HepG2 (cell line): ENCODE measurements around the gene ERP44. TPM values are rescaled to one million over a fixed set of nuclear protein-coding genes. Genes with fewer than 3 reads are reported as not detected.
A peak's percentile ranks its signal among the peaks of the same experiment; 100 is the strongest.

ENCODE experiments used
- ATAC-seq: fragments of 200-7000 bp; cut with Tn5 transposase; 3 replicates; pipeline ENCODE4 v1.9.1; 2020; ENCODE audit warnings: mild to moderate bottlenecking, moderate library complexity
- BruUV-seq: library from RNA; stranded (reverse); fragments of 400-500 nt; replicated peaks from 2 replicates; lab custom pipeline; 2021; lab: Mats Ljungman, UMichigan
- CTCF ChIA-PET: fragments of 300-600 bp; formaldehyde crosslinking; extraction: SDS; loops from one replicate; lab custom pipeline; 2021; ENCODE audit warnings: low total read pairs, inconsistent platforms, low intra/inter-chr PET ratio; lab: Yijun Ruan, JAX
- POLR2A ChIA-PET: fragments of 350-600 bp; sonication (Branson Sonifier 250); formaldehyde crosslinking; loops from one replicate; lab custom pipeline; 2020; ENCODE audit warnings: antibody characterized with exemption, inconsistent platforms; lab: Yijun Ruan, JAX
- DNase-seq: peaks from one replicate; pipeline ENCODE4 v3.0.0-alpha.2; 2015; ENCODE audit warnings: low spot score
- FAIRE-seq: peaks from 3 replicates; lab custom pipeline; 2011; peaks lifted over from hg19 to GRCh38; lab: Jason Lieb, UNC
- H2AFZ ChIP-seq: one replicate; pipeline ENCODE4 v1.6.1; 2011; ENCODE audit warnings: low read length, inconsistent platforms
- H3K27ac ChIP-seq: fragments of 300-600 bp; 3 replicates; pipeline ENCODE4 v1.8.0; 2011; ENCODE audit warnings: mixed run types, mild to moderate bottlenecking, mixed read lengths, low read length, inconsistent platforms; ENCODE audit not compliant: insufficient read depth; ENCODE audit errors: extremely low read length
- H3K27me3 ChIP-seq, 2 experiments: fragments of 200-600 bp in 1 of 2; 2 replicates in 1 of 2; 3 replicates in 1 of 2; pipeline versions ENCODE4 v1.6.0 to v1.8.0; 2011; ENCODE audit warnings: low read length in 2 of 2, mild to moderate bottlenecking in 2 of 2, moderate library complexity in 2 of 2, inconsistent platforms in 1 of 2; ENCODE audit not compliant: insufficient read depth in 2 of 2, control insufficient read depth in 1 of 2
- H3K36me3 ChIP-seq, 2 experiments: fragments of 200-600 bp in 1 of 2; replicated peaks in 1 of 2; 2 replicates in 1 of 2; 3 replicates in 1 of 2; pipeline versions ENCODE4 v1.5.1 to v1.8.0; 2011; ENCODE audit warnings: low read length in 2 of 2, inconsistent platforms in 1 of 2; ENCODE audit not compliant: insufficient read depth in 2 of 2, control insufficient read depth in 1 of 2
- H3K4me1 ChIP-seq: 2 replicates; pipeline ENCODE4 v1.5.1; 2012; ENCODE audit warnings: low read length, inconsistent platforms; ENCODE audit not compliant: insufficient read depth
- H3K4me2 ChIP-seq: 2 replicates; pipeline ENCODE4 v1.6.0; 2011; ENCODE audit warnings: low read depth, low read length, inconsistent platforms
- H3K4me3 ChIP-seq, 3 experiments: fragments of 200-600 bp in 1 of 3; sonication (generic), shearing (Covaris generic) in 1 of 3; replicated peaks in 1 of 3; 2 replicates each; pipeline ENCODE4 v1.5.1; 2011 to 2016; ENCODE audit warnings: low read length in 3 of 3, inconsistent platforms in 2 of 3, low read depth in 2 of 3, mild to moderate bottlenecking in 2 of 3, control low read depth in 1 of 3, mixed read lengths in 1 of 3; ENCODE audit not compliant: insufficient read depth in 1 of 3
- H3K79me2 ChIP-seq: one replicate; pipeline ENCODE4 v1.6.1; 2011; ENCODE audit warnings: low read length, inconsistent platforms; ENCODE audit not compliant: insufficient read depth
- H3K9ac ChIP-seq: 2 replicates; pipeline ENCODE4 v1.6.0; 2011; ENCODE audit warnings: mild to moderate bottlenecking, low read depth, low read length, inconsistent platforms; ENCODE audit not compliant: insufficient read depth
- H3K9me3 ChIP-seq: 2 replicates; pipeline ENCODE4 v1.5.1; 2012; ENCODE audit warnings: mild to moderate bottlenecking, low read length
- H4K20me1 ChIP-seq: 2 replicates; pipeline ENCODE4 v1.6.0; 2011; ENCODE audit warnings: inconsistent platforms, mild to moderate bottlenecking, low read length, moderate library complexity; ENCODE audit not compliant: insufficient read depth
- ATAD3A ChIP-seq: sonication (generic); formaldehyde crosslinking; IDR thresholded peaks from 2 replicates; pipeline ENCODE4 v1.4.0; 2020; ENCODE audit warnings: missing genetic modification reagents
- GPN1 ChIP-seq: sonication (generic); formaldehyde crosslinking; IDR thresholded peaks from 2 replicates; pipeline ENCODE4 v1.5.1; 2020; ENCODE audit warnings: missing genetic modification reagents, borderline replicate concordance
- JUNB ChIP-seq: sonication (generic); formaldehyde crosslinking; IDR thresholded peaks from 2 replicates; pipeline ENCODE4 v1.8.0; 2022; ENCODE audit warnings: missing genetic modification reagents, mild to moderate bottlenecking, borderline replicate concordance
- MAFF ChIP-seq: IDR thresholded peaks from 2 replicates; pipeline ENCODE4 v1.6.1; 2011; ENCODE audit warnings: low read depth, low read length, improper control_type of control experiment
- MAFG ChIP-seq: sonication (generic); formaldehyde crosslinking; IDR thresholded peaks from 2 replicates; pipeline ENCODE4 v1.5.1; 2020; ENCODE audit warnings: mild to moderate bottlenecking, missing genetic modification reagents
- MAFK ChIP-seq, 2 experiments: IDR thresholded peaks in 1 of 2; conservative IDR thresholded peaks in 1 of 2; 2 replicates each; pipeline ENCODE4 v1.6.1; 2011; ENCODE audit warnings: improper control_type of control experiment in 2 of 2, low read length in 2 of 2
- ZNF235 ChIP-seq: sonication (generic); formaldehyde crosslinking; IDR thresholded peaks from 2 replicates; pipeline ENCODE4 v1.8.1; 2023; ENCODE audit warnings: mild to moderate bottlenecking, missing genetic modification reagents, borderline replicate concordance
- ZNF274 ChIP-seq: sonication (generic); formaldehyde crosslinking; IDR thresholded peaks from 2 replicates; pipeline ENCODE4 v1.5.1; 2020; ENCODE audit warnings: mild to moderate bottlenecking, missing genetic modification reagents
- ZNF703 ChIP-seq: sonication (generic); formaldehyde crosslinking; IDR thresholded peaks from 2 replicates; pipeline ENCODE4 v1.5.1; 2020; ENCODE audit warnings: missing genetic modification reagents, mild to moderate bottlenecking, moderate library complexity, borderline replicate concordance
- ZNF816 ChIP-seq: sonication (generic); formaldehyde crosslinking; IDR thresholded peaks from 2 replicates; pipeline ENCODE4 v1.8.0; 2022; ENCODE audit warnings: missing genetic modification reagents, mild to moderate bottlenecking, borderline replicate concordance
- in situ Hi-C: cut with HindIII; loops from 2 replicates; pipeline ENCODE4 v1.10.0; 2017; ENCODE audit warnings: low pct_unique_long_range_greater_than_20kb; ENCODE audit not compliant: extremely low pct_ligation_motif_present
- intact Hi-C: fragments of 100-400 bp; cut with micrococcal nuclease; formaldehyde crosslinking; loops from one replicate; pipeline ENCODE4 v1.10.0; 2022; ENCODE audit not compliant: unreplicated experiment
- polyA plus RNA-seq, 8 experiments: library from polyadenylated mRNA; depleted of rRNA in 3 of 8; stranded (reverse) in 7 of 8; unstranded in 1 of 8; fragments of >200 nt; fragmentation: Illumina TruSeq in 4 of 8; extraction: Trizol in 4 of 8; gene quantifications; 2 replicates each; pipeline versions ENCODE4 v1.2.1 to v1.2.3, GENCODE V29; 2011 to 2016; ENCODE audit warnings: low read depth in 4 of 8, missing spikeins in 1 of 8, mixed read lengths in 1 of 8; ENCODE audit not compliant: insufficient read depth in 1 of 8
- total RNA-seq, 5 experiments: library from RNA; depleted of rRNA; stranded (reverse); fragments of >200 nt; fragmentation: Illumina TruSeq; extraction: Trizol; gene quantifications; 2 replicates each; pipeline ENCODE4 v1.2.3, GENCODE V29; 2016; ENCODE audit warnings: low read depth in 1 of 5
- TF ChIP-seq, protein P1 (sequence below): IDR thresholded peaks from 2 replicates; pipeline ENCODE4 v1.6.1; 2016; ENCODE audit warnings: mild to moderate bottlenecking, missing biosample characterization, missing genetic modification reagents
- TF ChIP-seq, protein P2 (sequence below): sonication (generic); formaldehyde crosslinking; IDR thresholded peaks from 2 replicates; pipeline ENCODE4 v1.5.1; 2020; ENCODE audit warnings: mild to moderate bottlenecking, missing genetic modification reagents, moderate library complexity

ERP44 gene
- total and polyA plus RNA-seq, 2 of the 13 experiments (the other 11 are each of a cell fraction or from before 2014, with no cell fraction given): 8.9 to 13.8 TPM

DNA sequence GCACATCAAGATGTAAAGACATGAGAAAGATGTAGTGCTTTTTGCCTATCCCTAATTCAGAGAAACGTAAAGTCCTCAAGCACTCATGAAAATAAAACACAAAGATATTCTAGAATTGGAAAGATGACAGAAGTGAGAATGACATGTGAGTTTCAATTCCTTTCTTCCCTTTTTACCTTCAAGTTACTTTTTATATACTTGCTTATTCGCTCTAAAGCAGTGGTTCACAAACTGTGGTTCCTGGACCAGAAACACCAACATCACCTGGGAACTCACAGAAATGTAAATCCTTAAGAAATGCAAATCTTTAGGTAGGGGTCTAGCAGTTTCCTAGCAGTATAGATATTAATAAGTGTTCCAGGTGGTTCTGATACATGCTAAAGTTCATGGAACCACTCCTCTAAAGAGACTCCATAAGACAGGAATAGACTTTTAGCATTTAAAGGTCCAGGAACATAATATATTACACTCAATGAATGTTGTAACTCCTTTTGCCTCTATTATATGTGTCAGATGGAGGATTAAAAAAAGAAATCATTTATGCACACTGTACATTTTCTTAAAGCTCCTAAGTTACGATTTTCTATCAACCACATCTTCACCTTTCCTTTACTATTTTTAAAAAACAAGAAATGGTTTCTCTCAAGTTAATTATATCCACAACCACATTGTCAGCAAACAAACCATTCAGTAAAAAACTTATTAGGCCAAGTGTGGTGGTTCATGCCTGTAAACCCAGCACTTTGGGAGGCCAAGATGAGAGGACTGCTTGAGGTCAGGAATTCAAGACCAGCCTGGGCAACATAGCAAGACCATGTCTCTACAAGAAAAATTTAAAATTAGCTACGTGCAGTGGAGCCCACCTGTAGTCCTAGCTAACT is 39.9 kb downstream of the ERP44 start (continued):
- no peak for TF ChIP-seq MAFF
- TF ChIP-seq ZNF816 (CRISPR knock-in tag): no peak
- no peak for TF ChIP-seq ZNF274

- Histone ChIP-seq H3K27me3 (no peaks in the 10 kb centered on the region), H3K79me2 (peaks cover 5% of the 10 kb centered on the region), H3K4me3 (no peak overlapping the region), H3K4me1 (no peaks in the 10 kb centered on the region), H3K9ac (no peak overlapping the region), H3K4me2 (no peak overlapping the region), H3K9me3 (no peaks in the 10 kb centered on the region), H3K36me3 (peaks cover 0 to 5% of the 10 kb centered on the region in 2 experiments; a peak in 1 of 5 replicates), H4K20me1 (no peaks in the 10 kb centered on the region), H2AFZ (no peak overlapping the region), H3K27ac (no peak overlapping the region)
- ATAC-seq (no peak), FAIRE-seq (no peak), DNase-seq (no peak)
- POLR2A ChIA-PET: no interaction called here
- no TSS peak for BruUV-seq
- intact Hi-C loops: no loop called here
- in situ Hi-C loops: no loop called here
- CTCF ChIA-PET: no interaction called here
- no peak for TF ChIP-seq ZNF235 (CRISPR knock-in tag)
- peak; percentile 59; the same call in 1 of the 2 replicates for TF ChIP-seq MAFF
- peak; percentile 41 to 69; a peak in 3 of 4 replicates for TF ChIP-seq MAFK (conservative IDR thresholded peaks at IDR 0.05 in 1 of 2, IDR thresholded peaks at IDR 0.05 in 1 of 2; ENCODE audit: low read length in 2 of 2)
- TF ChIP-seq, protein P1, sequence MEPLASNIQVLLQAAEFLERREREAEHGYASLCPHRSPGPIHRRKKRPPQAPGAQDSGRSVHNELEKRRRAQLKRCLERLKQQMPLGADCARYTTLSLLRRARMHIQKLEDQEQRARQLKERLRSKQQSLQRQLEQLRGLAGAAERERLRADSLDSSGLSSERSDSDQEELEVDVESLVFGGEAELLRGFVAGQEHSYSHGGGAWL: no peak
- no peak for TF ChIP-seq ZNF703 (CRISPR knock-in tag)
- TF ChIP-seq, protein P2, sequence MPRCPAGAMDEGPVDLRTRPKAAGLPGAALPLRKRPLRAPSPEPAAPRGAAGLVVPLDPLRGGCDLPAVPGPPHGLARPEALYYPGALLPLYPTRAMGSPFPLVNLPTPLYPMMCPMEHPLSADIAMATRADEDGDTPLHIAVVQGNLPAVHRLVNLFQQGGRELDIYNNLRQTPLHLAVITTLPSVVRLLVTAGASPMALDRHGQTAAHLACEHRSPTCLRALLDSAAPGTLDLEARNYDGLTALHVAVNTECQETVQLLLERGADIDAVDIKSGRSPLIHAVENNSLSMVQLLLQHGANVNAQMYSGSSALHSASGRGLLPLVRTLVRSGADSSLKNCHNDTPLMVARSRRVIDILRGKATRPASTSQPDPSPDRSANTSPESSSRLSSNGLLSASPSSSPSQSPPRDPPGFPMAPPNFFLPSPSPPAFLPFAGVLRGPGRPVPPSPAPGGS (CRISPR knock-in tag): no peak
- TF ChIP-seq JUNB (CRISPR knock-in tag): no peak
- no peak for TF ChIP-seq MAFG
- TF ChIP-seq ATAD3A (CRISPR knock-in tag): no peak
- no peak for TF ChIP-seq GPN1 (CRISPR knock-in tag)
Measured at GRCh38 chr9:100057624-100058023, 41.2 kb downstream of the ERP44 start.
